Chondrocyte (in vitro differentiated cells): ENCODE measurements around the gene SPIN2B. TPM values are rescaled to one million over a fixed set of nuclear protein-coding genes. Genes with fewer than 3 reads are reported as not detected.
"Not testable (repeated sequence)": the region's sequence is repeated elsewhere in the genome, so short reads cannot be mapped to it uniquely, and the experiment has no call there.

ENCODE experiments used
- DNase-seq: peaks from one replicate; pipeline ENCODE4 v3.0.0; 2021; ENCODE audit warnings: mixed read lengths, low spot score
- H3K27ac Mint-ChIP-seq: one replicate; pipeline ENCODE4 v1.8.0; 2021; ENCODE audit warnings: mild to moderate bottlenecking, moderate library complexity, mixed read lengths; ENCODE audit not compliant: unreplicated experiment
- H3K27me3 Mint-ChIP-seq: 2 replicates; pipeline ENCODE4 v1.8.0; 2021; ENCODE audit warnings: low read depth, mixed read lengths
- H3K36me3 Mint-ChIP-seq: 2 replicates; pipeline ENCODE4 v1.8.0; 2021; ENCODE audit warnings: low read depth, mixed read lengths
- H3K4me1 Mint-ChIP-seq: 2 replicates; pipeline ENCODE4 v1.8.0; 2021; ENCODE audit warnings: low read depth, mild to moderate bottlenecking, mixed read lengths
- H3K4me3 Mint-ChIP-seq: one replicate; pipeline ENCODE4 v1.8.0; 2021; ENCODE audit warnings: mild to moderate bottlenecking, moderate library complexity, mixed read lengths; ENCODE audit not compliant: unreplicated experiment
- H3K9me3 Mint-ChIP-seq: 2 replicates; pipeline ENCODE4 v1.8.0; 2021; ENCODE audit warnings: low read depth, mixed read lengths
- CTCF ChIP-seq: fragments of 200-600 bp; sonication (generic); IDR thresholded peaks from 2 replicates; pipeline ENCODE4 v1.5.0; 2021; ENCODE audit warnings: antibody characterized with exemption, mild to moderate bottlenecking, moderate library complexity
- total RNA-seq: library from RNA; stranded (reverse); gene quantifications from 3 replicates; pipeline ENCODE4 v1.2.1, GENCODE V29; 2021

Gene SPIN2B
- total RNA-seq, 1 donor from 2014 or later: 12.9 TPM

DNA sequence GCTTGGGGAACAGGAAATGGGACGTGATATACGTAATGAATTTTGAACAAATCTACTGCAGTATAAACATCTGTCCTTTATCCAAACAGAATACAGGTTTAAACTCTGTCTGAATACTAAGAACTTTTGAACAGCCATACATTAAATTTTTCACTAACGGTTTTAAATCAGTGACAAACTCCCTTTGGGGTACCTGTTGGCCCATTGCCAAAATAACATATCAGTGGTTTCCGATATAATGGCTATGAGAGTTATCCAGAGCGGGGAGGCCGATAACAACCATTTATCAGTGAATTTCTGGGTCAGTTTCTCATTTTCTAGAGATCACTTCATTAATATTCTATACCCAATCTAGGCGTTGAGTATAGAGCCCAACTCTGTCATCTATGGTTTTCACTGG lies 10.7 kb upstream of the SPIN2B start:
- no peak for TF ChIP-seq CTCF
- no peak overlapping the region for H3K27ac Mint-ChIP-seq
- no peak for DNase-seq
- no peak overlapping the region for H3K4me3 Mint-ChIP-seq
- peaks cover 4% of the 10 kb centered on the region for H3K4me1 Mint-ChIP-seq
- peaks cover 2% of the 10 kb centered on the region for H3K36me3 Mint-ChIP-seq
- peaks cover 16% of the 10 kb centered on the region for H3K9me3 Mint-ChIP-seq
- H3K27me3 Mint-ChIP-seq: no peaks in the 10 kb centered on the region

GRCh38 chrX:57121816-57122215 lies 468 bp upstream of the SPIN2B start:
- no peak for TF ChIP-seq CTCF
- Mint-ChIP-seq H3K4me1 (peaks cover 6% of the 10 kb centered on the region), H3K9me3 (peaks cover 6% of the 10 kb centered on the region)

GRCh38 chrX:57120619-57121161 lies 658 bp downstream of the SPIN2B start:
- Mint-ChIP-seq H3K4me3 (peak overlapping the region; percentile 91), H3K27ac (peak overlapping the region; percentile 93)
- not testable (repeated sequence) for H3K9me3 Mint-ChIP-seq, DNase-seq, H3K36me3 Mint-ChIP-seq, H3K4me1 Mint-ChIP-seq, H3K27me3 Mint-ChIP-seq

More at GRCh38 chrX:57121816-57122215, 468 bp upstream of the SPIN2B start:
- no peak for DNase-seq
- H3K4me3 Mint-ChIP-seq: peak overlapping the region; percentile 91
- H3K27me3 Mint-ChIP-seq: no peaks in the 10 kb centered on the region
- H3K27ac Mint-ChIP-seq: peak overlapping the region; percentile 93
- H3K36me3 Mint-ChIP-seq: peaks cover 2% of the 10 kb centered on the region

- DNase-seq: no peak
- H3K4me1 Mint-ChIP-seq: peaks cover 6% of the 10 kb centered on the region
- no peaks in the 10 kb centered on the region for H3K27me3 Mint-ChIP-seq
- TF ChIP-seq CTCF: no peak
- H3K27ac Mint-ChIP-seq: no peak overlapping the region
- peaks cover 6% of the 10 kb centered on the region for H3K9me3 Mint-ChIP-seq
- H3K4me3 Mint-ChIP-seq: no peak overlapping the region
- peaks cover 2% of the 10 kb centered on the region for H3K36me3 Mint-ChIP-seq
These were observed 1.9 kb downstream of the SPIN2B start for GRCh38 chrX:57119416-57119815.

- H3K9me3 Mint-ChIP-seq, H3K4me3 Mint-ChIP-seq, DNase-seq, H3K27me3 Mint-ChIP-seq, H3K4me1 Mint-ChIP-seq, H3K27ac Mint-ChIP-seq, H3K36me3 Mint-ChIP-seq: not testable (repeated sequence)
These were observed 3.8 kb downstream of the SPIN2B start for GRCh38 chrX:57117566-57117965.

- Mint-ChIP-seq H3K27me3 (no peaks in the 10 kb centered on the region), H3K4me3 (no peak overlapping the region), H3K4me1 (no peaks in the 10 kb centered on the region), H3K9me3 (peaks cover 31% of the 10 kb centered on the region), H3K27ac (no peak overlapping the region), H3K36me3 (peaks cover 3% of the 10 kb centered on the region)
- no peak for DNase-seq
- no peak for TF ChIP-seq CTCF
These were observed 16.4 kb downstream of the SPIN2B start for GRCh38 chrX:57104921-57105398.
